WERI-Rb-1 (cell line): ENCODE measurements around the gene GNG3.
"Not testable (repeated sequence)": the region's sequence is repeated elsewhere in the genome, so short reads cannot be mapped to it uniquely, and the experiment has no call there.

ENCODE experiments used
- DNase-seq: peaks from one replicate; pipeline ENCODE4 v3.0.0-alpha.2; 2020
- H3K27ac ChIP-seq: fragments of 250-450 bp; sonication (Bioruptor Pico); 2 replicates; pipeline ENCODE4 v1.5.1; 2020; ENCODE audit warnings: mild to moderate bottlenecking, moderate library complexity
- H3K27me3 ChIP-seq: fragments of 250-450 bp; sonication (Bioruptor Pico); 2 replicates; pipeline ENCODE4 v1.5.1; 2021; ENCODE audit warnings: mild to moderate bottlenecking, low read depth, moderate library complexity; ENCODE audit not compliant: insufficient read depth, severe bottlenecking
- H3K36me3 ChIP-seq: fragments of 250-450 bp; sonication (Bioruptor Pico); 2 replicates; pipeline ENCODE4 v1.5.1; 2020; ENCODE audit warnings: mild to moderate bottlenecking, moderate library complexity
- H3K4me3 ChIP-seq: 2 replicates; pipeline ENCODE4 v1.5.1; 2011; ENCODE audit warnings: low read depth, mild to moderate bottlenecking, control low read depth, low read length
- H3K9me3 ChIP-seq: fragments of 250-450 bp; sonication (Bioruptor Pico); 2 replicates; pipeline ENCODE4 v1.5.1; 2021; ENCODE audit warnings: mild to moderate bottlenecking, moderate library complexity; ENCODE audit not compliant: severe bottlenecking
- TF ChIP-seq, protein P1 (sequence below): IDR thresholded peaks from 2 replicates; pipeline ENCODE4 v1.5.1; 2011; ENCODE audit warnings: low read depth, mild to moderate bottlenecking, control low read depth, inconsistent platforms, low read length

The GNG3 gene

DNA sequence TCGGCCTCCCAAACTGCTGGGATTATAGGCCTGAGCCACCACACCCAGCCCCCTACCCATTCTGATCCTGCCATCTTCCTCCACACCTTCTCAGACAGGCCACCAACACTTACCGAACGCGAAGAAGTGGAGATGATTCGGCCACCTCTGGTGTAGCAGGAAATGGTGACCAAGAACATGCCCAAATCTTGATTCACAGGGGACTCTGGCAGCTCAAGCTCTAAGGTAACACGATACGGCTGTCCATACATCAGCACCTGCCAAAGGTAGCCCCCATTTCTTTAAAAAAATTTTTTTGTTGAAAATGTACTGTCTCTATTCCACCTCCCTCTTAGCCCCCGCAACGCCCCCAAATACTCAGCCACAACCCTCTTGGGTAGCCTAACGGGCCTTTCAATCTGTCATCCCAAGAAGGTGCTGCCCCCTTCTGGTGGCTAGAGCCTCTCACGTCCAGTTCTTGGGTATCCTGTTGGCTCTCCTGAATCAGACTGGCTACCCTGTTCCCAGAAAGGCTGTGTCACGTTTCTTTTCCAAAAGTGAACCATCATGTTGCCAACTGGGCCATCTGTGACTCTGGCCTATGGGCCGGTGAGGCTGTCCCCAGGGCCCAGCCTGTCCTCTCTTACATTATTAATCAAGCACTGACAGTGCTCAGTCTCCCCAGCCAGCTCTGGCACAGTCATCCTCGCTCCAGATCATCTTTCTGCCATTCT is 12.9 kb upstream of the GNG3 start:
- TF ChIP-seq, protein P1, sequence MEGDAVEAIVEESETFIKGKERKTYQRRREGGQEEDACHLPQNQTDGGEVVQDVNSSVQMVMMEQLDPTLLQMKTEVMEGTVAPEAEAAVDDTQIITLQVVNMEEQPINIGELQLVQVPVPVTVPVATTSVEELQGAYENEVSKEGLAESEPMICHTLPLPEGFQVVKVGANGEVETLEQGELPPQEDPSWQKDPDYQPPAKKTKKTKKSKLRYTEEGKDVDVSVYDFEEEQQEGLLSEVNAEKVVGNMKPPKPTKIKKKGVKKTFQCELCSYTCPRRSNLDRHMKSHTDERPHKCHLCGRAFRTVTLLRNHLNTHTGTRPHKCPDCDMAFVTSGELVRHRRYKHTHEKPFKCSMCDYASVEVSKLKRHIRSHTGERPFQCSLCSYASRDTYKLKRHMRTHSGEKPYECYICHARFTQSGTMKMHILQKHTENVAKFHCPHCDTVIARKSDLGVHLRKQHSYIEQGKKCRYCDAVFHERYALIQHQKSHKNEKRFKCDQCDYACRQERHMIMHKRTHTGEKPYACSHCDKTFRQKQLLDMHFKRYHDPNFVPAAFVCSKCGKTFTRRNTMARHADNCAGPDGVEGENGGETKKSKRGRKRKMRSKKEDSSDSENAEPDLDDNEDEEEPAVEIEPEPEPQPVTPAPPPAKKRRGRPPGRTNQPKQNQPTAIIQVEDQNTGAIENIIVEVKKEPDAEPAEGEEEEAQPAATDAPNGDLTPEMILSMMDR = peak; percentile 80
- H3K27ac ChIP-seq = peak overlapping the region; percentile 11
- H3K4me3 ChIP-seq = no peak overlapping the region
- H3K27me3 ChIP-seq = no peaks in the 10 kb centered on the region
- peak; percentile 83 for DNase-seq
- no peaks in the 10 kb centered on the region for H3K9me3 ChIP-seq
- peaks cover 59% of the 10 kb centered on the region for H3K36me3 ChIP-seq

DNA sequence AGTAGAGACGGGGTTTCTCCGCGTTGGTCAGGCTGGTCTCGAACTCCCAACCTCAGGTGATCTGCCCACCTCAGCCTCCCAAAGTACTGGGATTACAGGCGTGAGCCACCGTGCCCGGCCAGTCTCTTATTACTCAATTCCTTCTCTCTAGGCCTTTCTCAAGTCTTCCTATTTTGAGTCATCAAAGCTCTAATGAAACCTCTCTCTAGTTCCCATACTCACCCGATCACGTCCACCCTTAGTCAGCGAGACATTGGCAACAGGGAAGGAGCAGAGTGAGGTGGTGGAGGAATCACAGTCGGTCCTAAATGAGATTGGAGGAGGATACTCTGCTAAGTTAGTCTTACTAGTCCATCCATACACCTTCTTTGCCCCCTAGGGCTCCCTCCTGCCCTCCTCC is 5.2 kb upstream of the GNG3 start:
- no peak overlapping the region for H3K27ac ChIP-seq
- peaks cover 47% of the 10 kb centered on the region for H3K36me3 ChIP-seq
- H3K4me3 ChIP-seq = no peak overlapping the region
- no peaks in the 10 kb centered on the region for H3K27me3 ChIP-seq
- DNase-seq = no peak
- TF ChIP-seq, protein P1 = no peak
- H3K9me3 ChIP-seq = no peaks in the 10 kb centered on the region

DNA sequence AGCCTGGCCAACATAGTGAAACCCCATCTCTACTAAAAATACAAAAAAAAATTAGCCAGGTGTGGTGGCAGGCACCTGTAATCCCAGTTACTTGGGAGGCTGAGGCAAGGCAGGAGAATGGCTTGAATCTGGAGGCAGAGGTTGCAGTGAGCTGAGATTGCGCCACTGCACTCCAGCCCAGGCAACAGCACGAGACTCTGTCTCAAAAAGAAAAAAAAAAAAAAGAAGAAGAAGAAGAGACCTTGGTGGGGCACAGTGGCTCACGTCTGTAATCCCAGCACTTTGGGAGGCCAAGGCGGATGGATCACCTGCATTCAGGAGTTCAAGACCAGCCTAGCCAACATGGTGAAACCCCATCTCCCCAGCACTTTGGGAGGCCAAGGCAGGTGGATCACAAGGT is 3.6 kb upstream of the GNG3 start:
- not testable (repeated sequence) for H3K9me3 ChIP-seq, H3K27me3 ChIP-seq, H3K27ac ChIP-seq, H3K4me3 ChIP-seq, DNase-seq
- peaks cover 45% of the 10 kb centered on the region for H3K36me3 ChIP-seq

DNA sequence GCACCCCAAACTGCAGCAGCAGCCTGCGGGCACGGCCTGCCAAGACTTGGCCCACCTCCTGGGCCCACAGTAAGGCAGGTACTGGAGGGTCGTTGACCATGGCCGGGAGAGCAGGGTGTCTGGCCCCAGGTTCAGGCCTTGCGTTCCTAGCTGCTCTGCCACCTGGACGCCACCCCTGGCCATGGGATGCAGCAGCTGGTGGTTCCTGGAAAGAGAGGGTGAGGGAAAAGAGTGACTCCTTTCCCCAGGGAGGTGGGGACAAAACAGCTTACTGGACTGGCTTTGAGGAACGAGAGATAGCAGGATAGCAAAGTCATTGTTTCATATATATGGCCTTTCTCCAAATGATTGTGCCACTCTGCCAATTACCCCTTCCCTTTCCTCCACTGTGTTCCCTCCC is 2.1 kb upstream of the GNG3 start:
- H3K27me3 ChIP-seq = no peaks in the 10 kb centered on the region
- H3K36me3 ChIP-seq = peaks cover 50% of the 10 kb centered on the region
- TF ChIP-seq, protein P1 = no peak
- DNase-seq = peak; percentile 54
- H3K4me3 ChIP-seq = peak overlapping the region; percentile 60
- H3K27ac ChIP-seq = peak overlapping the region; percentile 81
- no peaks in the 10 kb centered on the region for H3K9me3 ChIP-seq

DNA sequence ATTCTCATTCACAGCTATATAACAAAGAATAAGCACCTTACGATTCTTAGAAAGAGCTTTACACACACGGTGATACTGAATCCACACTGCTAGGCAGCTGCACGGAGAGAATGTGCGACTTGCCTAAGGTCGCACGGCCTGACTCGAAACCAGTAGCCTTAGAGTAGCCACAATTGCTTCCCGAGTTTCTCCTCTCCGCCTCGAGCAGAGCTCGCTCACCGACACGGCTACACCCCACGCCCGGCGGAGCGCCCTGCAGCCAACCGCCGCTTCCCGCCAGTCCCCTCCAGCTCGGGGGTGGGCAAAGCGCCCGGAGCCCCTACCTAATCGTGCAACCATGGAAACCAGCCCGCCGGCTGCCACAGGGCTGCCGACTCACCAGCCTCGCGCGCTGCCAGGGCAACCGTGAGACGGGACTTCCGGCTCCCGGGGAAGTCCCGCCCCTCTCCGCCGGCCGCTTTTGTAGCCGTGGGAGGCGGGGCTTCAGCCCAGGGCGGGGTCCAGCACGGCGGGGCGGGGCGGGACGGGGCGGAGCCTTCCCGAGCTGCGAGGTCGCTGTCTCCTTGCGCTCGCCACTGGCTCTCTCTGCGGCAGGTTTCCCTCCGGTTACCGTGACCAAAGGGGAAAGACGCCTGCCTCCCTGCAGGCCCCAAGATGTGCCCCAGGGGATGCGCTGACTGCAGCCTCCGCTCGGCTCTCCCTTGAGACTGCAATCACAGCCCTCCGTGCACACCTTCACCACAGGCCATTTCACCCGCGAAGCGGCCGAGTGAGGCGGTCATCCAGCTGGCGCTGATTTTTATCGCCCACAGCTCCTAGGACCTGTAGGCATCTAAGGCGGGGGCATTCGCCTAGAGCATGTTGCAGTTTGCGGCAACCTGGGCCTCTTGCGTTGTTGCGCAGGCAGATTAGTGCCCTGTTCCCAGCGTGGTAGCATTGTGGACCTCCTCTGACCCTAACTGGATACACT is 1.3 kb upstream of the GNG3 start:
- H3K4me3 ChIP-seq = peak overlapping the region; percentile 60
- H3K27ac ChIP-seq = peak overlapping the region; percentile 84
- H3K36me3 ChIP-seq = peaks cover 54% of the 10 kb centered on the region
- H3K27me3 ChIP-seq = no peaks in the 10 kb centered on the region
- peak; percentile 94 for DNase-seq
- H3K9me3 ChIP-seq = no peaks in the 10 kb centered on the region
- TF ChIP-seq, protein P1 = no peak

DNA sequence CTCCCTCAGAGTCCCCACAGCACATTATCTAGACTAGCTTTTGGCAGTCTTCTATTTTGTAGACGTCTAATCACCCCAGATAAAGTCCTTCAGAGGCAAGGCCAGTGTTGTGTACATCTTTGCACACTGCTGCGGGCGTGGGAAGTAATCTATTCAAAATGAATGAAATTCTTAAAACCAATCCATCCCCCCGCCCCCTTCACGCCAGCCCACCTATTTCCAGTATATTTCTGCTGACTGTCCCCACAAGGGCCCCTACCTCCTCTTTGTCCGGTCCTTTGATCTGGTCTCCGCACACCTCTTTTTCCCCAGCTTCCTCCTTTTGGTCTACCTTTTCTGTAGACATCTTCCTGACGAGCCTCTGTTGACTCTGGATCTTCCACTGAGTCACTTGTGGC is 627 bp upstream of the GNG3 start:
- no peak for DNase-seq
- H3K9me3 ChIP-seq = no peaks in the 10 kb centered on the region
- peak overlapping the region; percentile 60 for H3K4me3 ChIP-seq
- peak overlapping the region; percentile 84 for H3K27ac ChIP-seq
- H3K27me3 ChIP-seq = no peaks in the 10 kb centered on the region
- TF ChIP-seq, protein P1 = no peak
- H3K36me3 ChIP-seq = peaks cover 57% of the 10 kb centered on the region
